Esophagus squamous epithelium (tissue), 4 donors: ENCODE results near the gene RNF141.

Source experiments
- CTCF ChIP-seq, 6 experiments: fragments of 450-650 bp in 4 of 6; fragments of 200-600 bp in 2 of 6; sonication (generic) in 2 of 6; IDR thresholded peaks; one replicate each; pipeline ENCODE4 v1.5.1; 2016 to 2019; ENCODE audit warnings: antibody characterized with exemption in 6 of 6, mild to moderate bottlenecking in 4 of 6, moderate library complexity in 4 of 6
- POLR2A ChIP-seq, 4 donors: fragments of 450-650 bp; IDR thresholded peaks; one replicate each; pipeline ENCODE4 v1.6.1; 2017; ENCODE audit warnings: antibody characterized with exemption in 4 of 4, mild to moderate bottlenecking in 4 of 4, moderate library complexity in 3 of 4

DNA sequence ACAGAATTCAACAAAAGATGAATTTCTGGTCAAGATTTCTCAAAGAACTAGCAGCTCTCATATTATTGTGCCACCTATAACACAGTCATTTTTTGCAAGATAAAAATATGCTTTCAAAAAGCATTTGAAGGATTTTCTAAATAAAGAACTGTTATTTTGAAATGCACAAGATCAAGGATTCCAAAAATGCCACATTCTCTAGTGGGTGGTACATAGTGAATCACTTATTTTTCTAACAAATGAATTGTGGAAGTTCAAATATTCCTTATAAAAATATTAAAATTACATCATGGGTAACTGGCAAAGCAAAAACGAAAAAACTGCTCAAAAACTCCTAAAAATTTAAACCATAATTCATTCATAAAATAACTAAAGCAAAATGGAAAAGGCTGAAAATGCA is 2.1 kb downstream of the RNF141 start:
- no peak for TF ChIP-seq CTCF (IDR thresholded peaks at IDR 0.05)
- TF ChIP-seq POLR2A (IDR thresholded peaks at IDR 0.05), result no peak
